ENCODE measurements around the gene TNFAIP8. TPM values are rescaled to one million over a fixed set of nuclear protein-coding genes. Genes with fewer than 3 reads are reported as not detected.

Gene TNFAIP8
- polyA plus RNA-seq, 4 donors = 22.8 to 39.1 (median 32.1) TPM

Other genes starting within 250 kb of the TNFAIP8 start
- 100 to 1,000 TPM; 138 to 250 (median 211) TPM for gene HSD17B4, start 96.5 kb downstream of the TNFAIP8 start, polyA plus RNA-seq (ENCODE audit: insufficient read length in 4 of 4)